Raji (cell line): ENCODE measurements around the gene AQR.

ENCODE experiments used
- POLR2A ChIP-seq: IDR thresholded peaks from 2 replicates; pipeline ENCODE4 v1.6.1; 2011; ENCODE audit warnings: low read depth, low read length, control low read depth; ENCODE audit not compliant: insufficient read depth

The AQR gene

GRCh38 chr15:34853001-34853758, 116.4 kb downstream of the AQR start:
- TF ChIP-seq POLR2A: no peak

GRCh38 chr15:34851751-34852150, 117.8 kb downstream of the AQR start:
- no peak for TF ChIP-seq POLR2A

DNA sequence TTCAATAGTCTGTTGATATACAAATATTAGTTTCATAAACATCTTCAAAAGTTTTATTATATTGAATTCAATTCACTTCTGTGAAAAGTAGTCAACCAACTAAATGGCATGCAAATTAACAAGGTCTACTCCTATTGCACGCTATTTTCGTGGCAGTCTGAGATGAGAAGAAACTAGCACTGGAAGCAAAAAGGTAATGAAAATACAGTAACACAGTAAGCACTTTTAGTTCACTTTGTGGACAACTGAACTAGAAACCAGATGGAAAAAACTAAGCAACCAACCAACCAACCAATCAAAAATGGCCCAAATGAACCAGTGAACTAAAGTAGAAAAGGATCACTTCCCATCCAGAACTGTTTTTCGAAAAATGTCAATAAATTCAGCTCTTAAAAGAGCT, 118.5 kb downstream of the AQR start:
- TF ChIP-seq POLR2A: no peak

DNA sequence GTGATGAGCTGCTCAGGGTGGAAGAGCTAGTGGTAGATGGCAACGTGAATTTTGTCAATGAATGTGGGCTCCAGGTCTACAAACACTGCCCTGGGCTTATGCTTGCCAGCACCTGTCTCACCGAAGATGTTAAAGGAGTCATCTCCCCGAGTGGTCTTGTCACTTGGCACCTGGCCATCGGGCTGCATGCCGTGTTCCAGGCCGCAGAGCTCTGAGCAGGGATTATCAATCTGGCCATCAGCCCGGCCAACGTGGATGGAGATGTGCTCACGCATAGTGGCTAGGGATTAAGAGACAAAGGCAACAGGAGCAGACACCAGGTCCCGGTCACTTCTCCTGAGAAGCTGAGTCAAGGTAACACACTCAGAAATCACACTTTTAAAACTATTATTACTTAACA, 119.4 kb downstream of the AQR start:
- no peak for TF ChIP-seq POLR2A

- no peak for TF ChIP-seq POLR2A
Observed at GRCh38 chr15:34849364-34849959, 120.1 kb downstream of the AQR start.

GRCh38 chr15:34847598-34847997, 121.9 kb downstream of the AQR start:
- no peak for TF ChIP-seq POLR2A

- no peak for TF ChIP-seq POLR2A
Observed at GRCh38 chr15:34841262-34841725, 128.2 kb downstream of the AQR start.

- TF ChIP-seq POLR2A: no peak
Observed at GRCh38 chr15:34838282-34838681, 131.3 kb downstream of the AQR start.

- no peak for TF ChIP-seq POLR2A
Observed at GRCh38 chr15:34837246-34838016, 132.1 kb downstream of the AQR start.

- TF ChIP-seq POLR2A: no peak
Observed at GRCh38 chr15:34828145-34828911, 141.2 kb downstream of the AQR start.

- no peak for TF ChIP-seq POLR2A
Observed at GRCh38 chr15:34821831-34822230, 147.7 kb downstream of the AQR start.

DNA sequence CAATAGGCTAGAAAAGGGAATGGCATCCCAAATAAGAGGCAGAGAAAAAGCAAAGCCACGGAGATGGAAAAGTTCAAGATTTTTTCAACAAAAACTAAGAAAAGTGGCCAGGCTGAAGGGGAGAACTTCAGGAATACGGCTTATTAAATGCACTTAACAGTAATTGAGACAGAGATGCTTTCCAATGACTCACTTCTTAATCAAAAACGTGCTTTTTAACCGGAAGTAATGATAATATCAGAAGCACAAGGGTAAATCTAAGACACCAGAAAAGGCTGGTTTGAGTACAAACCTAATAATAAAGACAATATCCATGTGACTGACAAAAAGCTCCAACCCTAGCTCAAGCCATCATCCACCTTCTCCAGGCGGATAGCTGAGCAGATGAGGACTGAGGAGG, 149.4 kb downstream of the AQR start:
- TF ChIP-seq POLR2A: no peak

DNA sequence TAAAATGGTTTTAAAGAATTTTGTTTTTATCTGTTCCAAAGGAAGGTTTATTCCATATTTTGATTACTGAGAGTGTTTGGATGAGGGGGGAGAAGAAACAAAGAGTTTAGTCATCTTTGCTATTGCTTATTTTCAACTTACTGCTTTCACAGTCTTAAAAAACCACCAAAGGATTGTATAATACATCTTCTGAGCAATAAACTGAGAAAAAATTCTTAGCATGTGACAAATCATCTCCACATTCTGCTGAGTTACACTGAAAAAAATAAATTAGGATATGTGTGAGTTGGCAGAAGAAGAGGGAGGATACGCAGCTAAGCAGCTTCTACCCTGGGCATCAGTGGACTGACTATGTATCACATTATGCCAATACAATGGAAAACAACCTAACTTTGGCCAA, 151.0 kb downstream of the AQR start:
- no peak for TF ChIP-seq POLR2A

GRCh38 chr15:34815836-34816235, 153.7 kb downstream of the AQR start:
- no peak for TF ChIP-seq POLR2A

GRCh38 chr15:34813446-34814190, 155.9 kb downstream of the AQR start:
- no peak for TF ChIP-seq POLR2A

DNA sequence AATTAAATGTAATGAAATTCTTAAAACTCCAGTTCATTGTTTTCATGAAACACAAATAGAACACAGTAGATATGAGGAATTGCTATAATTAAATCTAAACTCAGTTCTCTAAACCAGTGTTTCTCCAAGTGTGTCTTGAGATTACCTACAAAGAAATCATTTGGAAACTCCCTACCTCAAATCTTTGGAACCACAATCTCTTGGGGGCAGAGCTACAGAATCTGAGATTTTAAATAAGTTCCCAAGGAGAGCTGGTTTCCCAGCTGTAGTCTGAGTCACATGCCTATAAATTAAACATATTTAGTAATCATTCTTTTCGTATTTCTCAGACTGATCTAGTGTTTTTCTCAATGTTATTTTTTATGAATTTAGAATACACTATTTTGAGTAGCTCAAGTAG, 157.2 kb downstream of the AQR start:
- TF ChIP-seq POLR2A: no peak
